ENCODE measurements around the gene FAM13A. TPM values are rescaled to one million over a fixed set of nuclear protein-coding genes. Genes with fewer than 3 reads are reported as not detected.

Gene FAM13A
- total RNA-seq, 1 donor from 2014 or later: 57.7 TPM

GRCh38 chr4:89055157-89056080 lies 1.6 kb downstream of the FAM13A start:
- DNase-seq (ENCODE audit: low spot score in 2 of 2, unreplicated experiment in 2 of 2): no peak
- H3K27ac Mint-ChIP-seq: peak overlapping the region; percentile 65
- H3K4me1 Mint-ChIP-seq: peaks cover 48% of the 10 kb centered on the region
- peak overlapping the region; percentile 81 for H3K4me3 Mint-ChIP-seq
- no peaks in the 10 kb centered on the region for H3K27me3 Mint-ChIP-seq (ENCODE audit: low read depth)
- H3K36me3 Mint-ChIP-seq: peaks cover 9% of the 10 kb centered on the region
- TF ChIP-seq, protein P1, sequence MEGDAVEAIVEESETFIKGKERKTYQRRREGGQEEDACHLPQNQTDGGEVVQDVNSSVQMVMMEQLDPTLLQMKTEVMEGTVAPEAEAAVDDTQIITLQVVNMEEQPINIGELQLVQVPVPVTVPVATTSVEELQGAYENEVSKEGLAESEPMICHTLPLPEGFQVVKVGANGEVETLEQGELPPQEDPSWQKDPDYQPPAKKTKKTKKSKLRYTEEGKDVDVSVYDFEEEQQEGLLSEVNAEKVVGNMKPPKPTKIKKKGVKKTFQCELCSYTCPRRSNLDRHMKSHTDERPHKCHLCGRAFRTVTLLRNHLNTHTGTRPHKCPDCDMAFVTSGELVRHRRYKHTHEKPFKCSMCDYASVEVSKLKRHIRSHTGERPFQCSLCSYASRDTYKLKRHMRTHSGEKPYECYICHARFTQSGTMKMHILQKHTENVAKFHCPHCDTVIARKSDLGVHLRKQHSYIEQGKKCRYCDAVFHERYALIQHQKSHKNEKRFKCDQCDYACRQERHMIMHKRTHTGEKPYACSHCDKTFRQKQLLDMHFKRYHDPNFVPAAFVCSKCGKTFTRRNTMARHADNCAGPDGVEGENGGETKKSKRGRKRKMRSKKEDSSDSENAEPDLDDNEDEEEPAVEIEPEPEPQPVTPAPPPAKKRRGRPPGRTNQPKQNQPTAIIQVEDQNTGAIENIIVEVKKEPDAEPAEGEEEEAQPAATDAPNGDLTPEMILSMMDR (IDR thresholded peaks at IDR 0.05; ENCODE audit: unreplicated experiment): no peak
- peaks cover 15% of the 10 kb centered on the region for H3K9me3 Mint-ChIP-seq

GRCh38 chr4:89054627-89055026 lies 2.4 kb downstream of the FAM13A start:
- H3K27ac Mint-ChIP-seq: peak overlapping the region; percentile 65

GRCh38 chr4:89049853-89050252 lies 7.1 kb downstream of the FAM13A start:
- Mint-ChIP-seq H3K4me1 (peaks cover 22% of the 10 kb centered on the region), H3K36me3 (peaks cover 17% of the 10 kb centered on the region), H3K27ac (no peak overlapping the region), H3K9me3 (peaks cover 15% of the 10 kb centered on the region), H3K27me3 (ENCODE audit: low read depth) (no peaks in the 10 kb centered on the region), H3K4me3 (no peak overlapping the region)
- DNase-seq (ENCODE audit: low spot score in 2 of 2, unreplicated experiment in 2 of 2): no peak
- TF ChIP-seq, protein P1 (IDR thresholded peaks at IDR 0.05; ENCODE audit: unreplicated experiment): no peak

More at GRCh38 chr4:89054627-89055026, 2.4 kb downstream of the FAM13A start:
- TF ChIP-seq, protein P1 (IDR thresholded peaks at IDR 0.05; ENCODE audit: unreplicated experiment): no peak
- no peak for DNase-seq (ENCODE audit: low spot score in 2 of 2, unreplicated experiment in 2 of 2)
- Mint-ChIP-seq H3K4me3 (peak overlapping the region; percentile 81), H3K36me3 (peaks cover 9% of the 10 kb centered on the region), H3K4me1 (peaks cover 48% of the 10 kb centered on the region), H3K9me3 (peaks cover 18% of the 10 kb centered on the region), H3K27me3 (ENCODE audit: low read depth) (no peaks in the 10 kb centered on the region)

GRCh38 chr4:89048906-89049601 lies 7.9 kb downstream of the FAM13A start:
- H3K36me3 Mint-ChIP-seq: peaks cover 25% of the 10 kb centered on the region
- TF ChIP-seq, protein P1 (IDR thresholded peaks at IDR 0.05; ENCODE audit: unreplicated experiment): no peak
- H3K9me3 Mint-ChIP-seq: peaks cover 23% of the 10 kb centered on the region

DNA sequence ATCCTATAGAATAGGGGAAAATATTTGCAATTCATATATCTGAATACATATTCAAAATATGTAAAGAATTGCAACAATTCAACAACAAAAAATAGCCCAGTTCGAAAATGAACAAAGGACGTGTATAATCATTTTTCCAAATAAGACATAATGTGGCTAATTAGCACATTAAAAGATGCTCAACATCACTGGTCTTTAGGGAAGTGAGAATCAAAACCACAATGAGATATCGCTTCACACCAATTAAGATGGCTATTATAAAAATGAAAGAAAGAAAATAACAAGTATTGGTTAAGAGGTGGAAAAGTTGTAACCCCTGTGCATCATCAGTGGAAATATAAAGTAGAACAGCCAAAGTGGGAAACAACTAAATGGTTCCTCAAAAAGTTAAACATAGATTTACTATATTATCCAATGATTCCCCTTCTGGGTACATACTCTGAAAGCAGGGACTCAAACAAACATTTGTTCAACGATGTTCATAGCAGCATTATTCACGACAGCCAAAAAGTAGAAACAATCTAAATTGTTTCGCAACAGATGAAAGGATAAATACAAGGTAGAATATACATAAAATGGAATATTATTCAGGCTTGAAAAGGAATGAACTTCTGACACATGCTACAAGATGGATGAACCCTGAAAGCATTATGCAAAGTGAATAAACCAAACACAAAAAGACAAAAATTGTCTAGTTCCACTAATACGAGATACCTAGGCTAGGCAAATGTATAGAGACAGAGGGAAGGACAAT lies 12.7 kb downstream of the FAM13A start:
- H3K9me3 Mint-ChIP-seq: peaks cover 13% of the 10 kb centered on the region
- no peak overlapping the region for H3K27ac Mint-ChIP-seq
- H3K36me3 Mint-ChIP-seq: peaks cover 25% of the 10 kb centered on the region
- H3K4me3 Mint-ChIP-seq: no peak overlapping the region
- no peaks in the 10 kb centered on the region for H3K27me3 Mint-ChIP-seq (ENCODE audit: low read depth)
- DNase-seq (ENCODE audit: low spot score in 2 of 2, unreplicated experiment in 2 of 2): no peak
- H3K4me1 Mint-ChIP-seq: peaks cover 3% of the 10 kb centered on the region
- TF ChIP-seq, protein P1 (IDR thresholded peaks at IDR 0.05; ENCODE audit: unreplicated experiment): no peak

More at GRCh38 chr4:89048906-89049601, 7.9 kb downstream of the FAM13A start:
- Mint-ChIP-seq H3K27me3 (ENCODE audit: low read depth) (no peaks in the 10 kb centered on the region), H3K4me3 (no peak overlapping the region), H3K27ac (no peak overlapping the region), H3K4me1 (peaks cover 16% of the 10 kb centered on the region)
- DNase-seq (ENCODE audit: low spot score in 2 of 2, unreplicated experiment in 2 of 2): no peak

Data from mesothelial cell of epicardium (in vitro differentiated cells).